ENCODE results near the gene STK4.

Gene STK4

GRCh38 chr20:45053430-45054351 is 87.4 kb downstream of the STK4 start:
- no peak for DNase-seq (ENCODE audit: low read depth in 1 of 2, low spot score in 1 of 2)
- no peak for TF ChIP-seq REST (IDR thresholded peaks at IDR 0.05; ENCODE audit: insufficient replicate concordance, low read depth)
- H3K27me3 ChIP-seq (ENCODE audit: insufficient read depth, poor library complexity, severe bottlenecking) = no peaks in the 10 kb centered on the region
- no peak overlapping the region for H3K4me3 ChIP-seq (replicated peaks; ENCODE audit: insufficient read depth, low read length)
- peak overlapping the region; percentile 18; the same call in 1 of the 2 replicates for H3K27ac ChIP-seq (replicated peaks)

GRCh38 chr20:45055056-45055455 is 88.7 kb downstream of the STK4 start:
- H3K4me3 ChIP-seq (replicated peaks; ENCODE audit: insufficient read depth, low read length) = no peak overlapping the region
- H3K27me3 ChIP-seq (ENCODE audit: insufficient read depth, poor library complexity, severe bottlenecking) = no peaks in the 10 kb centered on the region
- no peak for DNase-seq (ENCODE audit: low read depth in 1 of 2, low spot score in 1 of 2)
- H3K27ac ChIP-seq (replicated peaks) = no peak overlapping the region
- TF ChIP-seq CTCF (IDR thresholded peaks at IDR 0.05; ENCODE audit: insufficient read depth, low read length) (no peak), REST (IDR thresholded peaks at IDR 0.05; ENCODE audit: insufficient replicate concordance, low read depth) (no peak), POLR2AphosphoS5 (IDR thresholded peaks at IDR 0.05; ENCODE audit: low read depth) (no peak), SPI1 (IDR thresholded peaks at IDR 0.05; ENCODE audit: borderline replicate concordance, low read depth) (no peak), GABPA (IDR thresholded peaks at IDR 0.05; ENCODE audit: low read depth) (no peak)

- DNase-seq (ENCODE audit: low read depth in 1 of 2, low spot score in 1 of 2) = no peak
- Histone ChIP-seq H3K4me3 (replicated peaks; ENCODE audit: insufficient read depth, low read length) (no peak overlapping the region), H3K27ac (replicated peaks) (no peak overlapping the region), H3K27me3 (ENCODE audit: insufficient read depth, poor library complexity, severe bottlenecking) (no peaks in the 10 kb centered on the region)
- no peak for TF ChIP-seq GABPA (IDR thresholded peaks at IDR 0.05; ENCODE audit: low read depth)
- TF ChIP-seq REST (IDR thresholded peaks at IDR 0.05; ENCODE audit: insufficient replicate concordance, low read depth) = no peak
- no peak for TF ChIP-seq POLR2AphosphoS5 (IDR thresholded peaks at IDR 0.05; ENCODE audit: low read depth)
- no peak for TF ChIP-seq CTCF (IDR thresholded peaks at IDR 0.05; ENCODE audit: insufficient read depth, low read length)
- no peak for TF ChIP-seq SPI1 (IDR thresholded peaks at IDR 0.05; ENCODE audit: borderline replicate concordance, low read depth)
Observed at GRCh38 chr20:45056473-45057173, 90.3 kb downstream of the STK4 start.

Data from HL-60 (cell line).